ENCODE measurements around the gene CHL1.

DNA sequence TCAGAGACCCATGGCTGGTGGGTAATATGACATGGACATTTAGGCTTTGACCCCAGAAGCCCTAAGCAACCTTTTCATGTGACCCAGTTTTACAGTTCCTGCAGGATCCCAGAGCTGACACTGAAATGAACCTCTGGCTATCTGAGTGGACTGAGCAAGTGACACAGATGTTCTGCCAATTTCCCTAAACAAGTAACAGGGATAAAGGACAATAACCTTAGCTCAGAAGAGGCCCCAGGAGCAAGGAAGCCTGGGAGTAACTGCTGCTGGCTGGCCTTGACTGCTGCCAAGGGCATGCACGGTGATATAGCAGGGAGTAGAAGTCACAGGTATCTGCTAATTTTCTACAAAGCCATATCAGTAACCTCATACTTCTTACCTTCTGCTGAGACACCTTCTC lies 177.9 kb downstream of the CHL1 start:
- TF ChIP-seq CTCF (conservative IDR thresholded peaks at IDR 0.05 in 1 of 2, IDR thresholded peaks at IDR 0.05 in 1 of 2; ENCODE audit: low read depth in 1 of 2, low read length in 2 of 2) (no peak), EZH2 (IDR thresholded peaks at IDR 0.05; ENCODE audit: low read length, missing control alignments) (no peak)

All from fibroblast of lung (primary cell).